ENCODE results near the gene SLC49A3.
"Not testable (repeated sequence)": the region's sequence is repeated elsewhere in the genome, so short reads cannot be mapped to it uniquely, and the experiment has no call there.

The SLC49A3 gene

GRCh38 chr4:700587-701264 is 11.8 kb upstream of the SLC49A3 start:
- no peak for DNase-seq

- no peak for DNase-seq
Measured at GRCh38 chr4:699816-700580, 11.0 kb upstream of the SLC49A3 start.

GRCh38 chr4:694341-694940 is 5.5 kb upstream of the SLC49A3 start:
- DNase-seq = not testable (repeated sequence)

- DNase-seq = no peak
Measured at GRCh38 chr4:692771-693554, 4.0 kb upstream of the SLC49A3 start.

- DNase-seq = no peak
Measured at GRCh38 chr4:689723-690122, 772 bp upstream of the SLC49A3 start.

GRCh38 chr4:687971-688853 is 739 bp downstream of the SLC49A3 start:
- no peak for DNase-seq

GRCh38 chr4:687048-687970 is 1.6 kb downstream of the SLC49A3 start:
- DNase-seq = no peak

- DNase-seq = no peak
Measured at GRCh38 chr4:686413-687040, 2.4 kb downstream of the SLC49A3 start.

GRCh38 chr4:685679-686412 is 3.1 kb downstream of the SLC49A3 start:
- no peak for DNase-seq

GRCh38 chr4:684623-685327 is 4.2 kb downstream of the SLC49A3 start:
- DNase-seq = no peak

GRCh38 chr4:683982-684622 is 4.8 kb downstream of the SLC49A3 start:
- DNase-seq = peak; percentile 73

GRCh38 chr4:683247-683897 is 5.6 kb downstream of the SLC49A3 start:
- DNase-seq = no peak

- no peak for DNase-seq
Measured at GRCh38 chr4:682490-683172, 6.3 kb downstream of the SLC49A3 start.

GRCh38 chr4:681736-682451 is 7.1 kb downstream of the SLC49A3 start:
- DNase-seq = no peak

- DNase-seq = no peak
Measured at GRCh38 chr4:680928-681645, 7.9 kb downstream of the SLC49A3 start.

GRCh38 chr4:680551-680927 is 8.4 kb downstream of the SLC49A3 start:
- no peak for DNase-seq

Measured in NCI-H1092 (cell line).